MM.1S (cell line): ENCODE measurements around the gene FANCG.

Experiments
- DNase-seq: peaks from one replicate; pipeline ENCODE4 v3.0.0-alpha.2; 2015
- H2AFZ ChIP-seq: fragments of 300-600 bp; sonication (generic); 2 replicates; pipeline ENCODE4 v1.6.0; 2016; ENCODE audit warnings: antibody characterized with exemption, low read length
- H3F3A ChIP-seq: fragments of 300-600 bp; sonication (generic); 2 replicates; pipeline ENCODE4 v1.6.1; 2016; ENCODE audit warnings: mild to moderate bottlenecking, antibody characterized with exemption, low read length, moderate library complexity, mixed read lengths; ENCODE audit not compliant: insufficient read depth
- H3K27ac ChIP-seq: fragments of 300-600 bp; sonication (generic); 2 replicates; pipeline ENCODE4 v1.5.1; 2016; ENCODE audit warnings: mild to moderate bottlenecking, low read length
- H3K27me3 ChIP-seq: fragments of 300-600 bp; sonication (generic); replicated peaks from 2 replicates; pipeline ENCODE4 v1.6.0; 2016; ENCODE audit warnings: low read length; ENCODE audit not compliant: insufficient read depth
- H3K36me3 ChIP-seq: fragments of 300-600 bp; sonication (generic); replicated peaks from 2 replicates; pipeline ENCODE4 v1.6.1; 2016; ENCODE audit warnings: mild to moderate bottlenecking, low read length, mixed read lengths; ENCODE audit not compliant: insufficient read depth
- H3K4me1 ChIP-seq: fragments of 300-600 bp; sonication (generic); 2 replicates; pipeline ENCODE4 v1.6.1; 2016; ENCODE audit warnings: low read length, mixed read lengths
- H3K4me2 ChIP-seq: fragments of 300-600 bp; sonication (generic); 2 replicates; pipeline ENCODE4 v1.6.0; 2016; ENCODE audit warnings: low read depth, low read length
- H3K4me3 ChIP-seq: fragments of 300-600 bp; sonication (generic); 2 replicates; pipeline ENCODE4 v1.5.1; 2016; ENCODE audit warnings: low read length, mixed read lengths
- H3K79me2 ChIP-seq: fragments of 300-600 bp; sonication (generic); 2 replicates; pipeline ENCODE4 v1.6.1; 2016; ENCODE audit warnings: mixed run types, low read length, mixed read lengths
- H3K9ac ChIP-seq: fragments of 300-600 bp; sonication (generic); 2 replicates; pipeline ENCODE4 v1.6.1; 2016; ENCODE audit warnings: low read length, mixed read lengths
- H3K9me2 ChIP-seq: fragments of 300-600 bp; sonication (generic); replicated peaks from 2 replicates; pipeline ENCODE4 v1.6.1; 2016; ENCODE audit warnings: mild to moderate bottlenecking, low read length, mixed read lengths; ENCODE audit not compliant: insufficient read depth
- H3K9me3 ChIP-seq: fragments of 300-600 bp; sonication (generic); replicated peaks from 2 replicates; pipeline ENCODE4 v1.6.1; 2016; ENCODE audit warnings: mild to moderate bottlenecking, low read length, mixed read lengths; ENCODE audit not compliant: insufficient read depth
- H4K20me1 ChIP-seq: fragments of 300-600 bp; sonication (generic); 2 replicates; pipeline ENCODE4 v1.6.1; 2016; ENCODE audit warnings: mild to moderate bottlenecking, low read length, moderate library complexity, mixed read lengths; ENCODE audit not compliant: insufficient read depth
- EZH2 ChIP-seq: fragments of 300-600 bp; sonication (generic); optimal IDR thresholded peaks from 2 replicates; pipeline ENCODE3; 2017; ENCODE audit warnings: low read depth, mild to moderate bottlenecking, antibody characterized with exemption, low read length, mixed read lengths
- EZH2phosphoT487 ChIP-seq: fragments of 300-600 bp; sonication (generic); IDR thresholded peaks from 2 replicates; pipeline ENCODE4 v1.6.1; 2018; ENCODE audit warnings: antibody characterized with exemption, low read length
- TF ChIP-seq, protein P1 (sequence below): fragments of 300-600 bp; sonication (generic); IDR thresholded peaks from 2 replicates; pipeline ENCODE4 v1.5.1; 2016; ENCODE audit warnings: antibody characterized with exemption, low read length, mixed read lengths

Gene FANCG

DNA sequence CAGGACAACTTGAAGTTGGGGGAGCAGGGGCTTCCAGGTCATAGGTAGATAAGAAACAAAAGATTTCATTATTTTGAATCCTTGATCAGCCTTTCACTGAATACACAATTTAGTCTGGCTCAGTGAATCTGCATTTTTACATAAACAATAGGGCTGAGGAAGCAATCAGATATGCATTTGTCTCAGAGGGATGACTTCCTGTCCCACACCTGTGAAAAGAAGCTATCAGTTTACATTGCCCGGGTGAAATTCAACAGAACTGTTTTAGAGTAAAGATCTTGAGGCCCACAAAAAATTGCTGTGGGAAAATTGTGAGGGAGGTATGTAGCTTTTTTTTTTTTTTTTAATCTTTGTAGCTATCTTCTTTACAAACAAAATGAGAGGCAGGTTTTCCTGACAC, 51.9 kb downstream of the FANCG start:
- H3K9ac ChIP-seq, result no peak overlapping the region
- no peaks in the 10 kb centered on the region for H3K27me3 ChIP-seq
- H3F3A ChIP-seq, result peaks cover 12% of the 10 kb centered on the region
- H3K79me2 ChIP-seq, result no peaks in the 10 kb centered on the region
- peak overlapping the region; percentile 12; the same call in 1 of the 2 replicates for H3K27ac ChIP-seq
- no peak overlapping the region for H3K4me3 ChIP-seq
- H3K4me2 ChIP-seq, result no peak overlapping the region
- TF ChIP-seq, protein P1, sequence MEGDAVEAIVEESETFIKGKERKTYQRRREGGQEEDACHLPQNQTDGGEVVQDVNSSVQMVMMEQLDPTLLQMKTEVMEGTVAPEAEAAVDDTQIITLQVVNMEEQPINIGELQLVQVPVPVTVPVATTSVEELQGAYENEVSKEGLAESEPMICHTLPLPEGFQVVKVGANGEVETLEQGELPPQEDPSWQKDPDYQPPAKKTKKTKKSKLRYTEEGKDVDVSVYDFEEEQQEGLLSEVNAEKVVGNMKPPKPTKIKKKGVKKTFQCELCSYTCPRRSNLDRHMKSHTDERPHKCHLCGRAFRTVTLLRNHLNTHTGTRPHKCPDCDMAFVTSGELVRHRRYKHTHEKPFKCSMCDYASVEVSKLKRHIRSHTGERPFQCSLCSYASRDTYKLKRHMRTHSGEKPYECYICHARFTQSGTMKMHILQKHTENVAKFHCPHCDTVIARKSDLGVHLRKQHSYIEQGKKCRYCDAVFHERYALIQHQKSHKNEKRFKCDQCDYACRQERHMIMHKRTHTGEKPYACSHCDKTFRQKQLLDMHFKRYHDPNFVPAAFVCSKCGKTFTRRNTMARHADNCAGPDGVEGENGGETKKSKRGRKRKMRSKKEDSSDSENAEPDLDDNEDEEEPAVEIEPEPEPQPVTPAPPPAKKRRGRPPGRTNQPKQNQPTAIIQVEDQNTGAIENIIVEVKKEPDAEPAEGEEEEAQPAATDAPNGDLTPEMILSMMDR, result no peak
- TF ChIP-seq EZH2phosphoT487 (no peak), EZH2 (no peak)
- H3K4me1 ChIP-seq, result peaks cover 36% of the 10 kb centered on the region
- no peaks in the 10 kb centered on the region for H4K20me1 ChIP-seq
- no peaks in the 10 kb centered on the region for H3K9me2 ChIP-seq
- DNase-seq, result peak; percentile 49
- no peaks in the 10 kb centered on the region for H3K36me3 ChIP-seq
- no peak overlapping the region for H2AFZ ChIP-seq
- H3K9me3 ChIP-seq, result no peaks in the 10 kb centered on the region

DNA sequence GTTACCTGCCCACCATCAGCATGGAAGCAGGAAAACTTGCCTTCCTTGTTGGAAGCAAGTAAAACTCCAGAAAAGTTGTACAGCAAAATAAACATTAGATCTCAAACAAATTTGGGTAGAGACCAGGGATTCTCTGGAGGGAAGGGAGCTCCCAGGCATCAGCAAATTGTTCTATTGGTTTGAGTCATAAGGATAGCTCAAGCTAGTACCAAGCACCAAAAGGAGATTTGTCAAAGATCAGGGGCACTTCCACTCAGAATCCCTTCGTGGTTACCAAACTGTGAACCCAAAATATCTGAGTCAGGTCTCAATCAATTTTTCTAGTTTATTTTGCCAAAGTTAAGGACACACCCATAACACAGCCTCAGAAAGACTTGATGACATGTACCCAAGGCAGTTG, 52.4 kb downstream of the FANCG start:
- no peaks in the 10 kb centered on the region for H4K20me1 ChIP-seq
- DNase-seq, result no peak
- no peak overlapping the region for H3K4me3 ChIP-seq
- no peaks in the 10 kb centered on the region for H3K27me3 ChIP-seq
- no peak overlapping the region for H3K9ac ChIP-seq
- H3F3A ChIP-seq, result peaks cover 12% of the 10 kb centered on the region
- H3K79me2 ChIP-seq, result no peaks in the 10 kb centered on the region
- H3K27ac ChIP-seq, result peak overlapping the region; percentile 12; the same call in 1 of the 2 replicates
- H3K4me2 ChIP-seq, result no peak overlapping the region
- no peaks in the 10 kb centered on the region for H3K9me3 ChIP-seq
- TF ChIP-seq EZH2phosphoT487, result no peak
- TF ChIP-seq, protein P1, result no peak
- TF ChIP-seq EZH2, result no peak
- no peak overlapping the region for H2AFZ ChIP-seq
- H3K36me3 ChIP-seq, result no peaks in the 10 kb centered on the region
- peaks cover 36% of the 10 kb centered on the region for H3K4me1 ChIP-seq
- H3K9me2 ChIP-seq, result no peaks in the 10 kb centered on the region

DNA sequence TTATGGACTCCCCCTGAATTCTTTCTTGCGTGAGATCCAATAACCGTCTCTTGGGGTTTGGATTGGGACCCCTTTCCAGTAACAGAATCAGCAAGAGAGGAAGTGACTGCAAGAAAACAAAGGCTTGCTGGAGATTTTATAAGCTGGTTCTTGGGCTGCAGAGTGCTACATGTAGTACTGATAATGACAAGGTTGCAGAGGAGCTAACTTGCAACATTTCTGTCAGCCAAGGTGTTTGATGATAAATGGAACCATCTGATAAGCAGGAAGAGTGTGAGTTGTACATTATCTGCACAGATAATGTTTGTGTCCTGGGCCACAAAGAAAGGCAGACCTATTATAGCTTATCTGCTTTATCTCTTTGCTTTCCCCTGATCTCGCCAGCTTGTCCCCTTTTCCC, 53.1 kb downstream of the FANCG start:
- Histone ChIP-seq H3K9ac (no peak overlapping the region), H4K20me1 (no peaks in the 10 kb centered on the region), H3K4me1 (peaks cover 36% of the 10 kb centered on the region), H3K4me2 (no peak overlapping the region), H2AFZ (no peak overlapping the region), H3K36me3 (no peaks in the 10 kb centered on the region), H3K9me2 (no peaks in the 10 kb centered on the region), H3K79me2 (no peaks in the 10 kb centered on the region), H3K9me3 (no peaks in the 10 kb centered on the region), H3F3A (peaks cover 12% of the 10 kb centered on the region), H3K27me3 (no peaks in the 10 kb centered on the region), H3K27ac (no peak overlapping the region), H3K4me3 (no peak overlapping the region)
- no peak for DNase-seq
- TF ChIP-seq, protein P1, result no peak
- TF ChIP-seq EZH2 (no peak), EZH2phosphoT487 (no peak)
